Right atrium auricular region (tissue), 2 donors: ENCODE measurements around the gene GIGYF2. TPM values are rescaled to one million over a fixed set of nuclear protein-coding genes. Genes with fewer than 3 reads are reported as not detected.

Source experiments
- DNase-seq: peaks from one replicate; pipeline ENCODE4 v3.0.0-alpha.2; 2019; ENCODE audit warnings: low spot score
- H3K27ac ChIP-seq, 2 donors: fragments of 200-600 bp; sonication (generic); 1 replicate in 1 of 2; 2 replicates in 1 of 2; pipeline ENCODE4 v1.5.1; 2016 to 2019
- H3K27me3 ChIP-seq, 2 donors: fragments of 200-600 bp; sonication (generic); one replicate each; pipeline versions ENCODE4 v1.5.1 to v1.6.0; 2017 to 2019
- H3K36me3 ChIP-seq: fragments of 200-600 bp; sonication (generic); one replicate; pipeline ENCODE4 v1.5.1; 2016
- H3K4me1 ChIP-seq, 2 donors: fragments of 200-600 bp; sonication (generic); one replicate each; pipeline versions ENCODE4 v1.5.1 to v1.6.0; 2017 to 2019
- H3K4me3 ChIP-seq, 2 donors: fragments of 200-600 bp; sonication (generic); 1 replicate in 1 of 2; 2 replicates in 1 of 2; pipeline ENCODE4 v1.5.1; 2017 to 2019; ENCODE audit warnings: mild to moderate bottlenecking in 1 of 2, moderate library complexity in 1 of 2
- H3K9me3 ChIP-seq, 2 donors: fragments of 200-600 bp; sonication (generic); one replicate each; pipeline ENCODE4 v1.5.1; 2019
- CTCF ChIP-seq, 2 donors: fragments of 200-600 bp; sonication (generic); IDR thresholded peaks; one replicate each; pipeline ENCODE4 v1.5.1; 2019; ENCODE audit warnings: antibody characterized with exemption in 2 of 2
- total RNA-seq, 2 donors: library from RNA; depleted of rRNA; stranded (reverse); fragments of >200 nt; gene quantifications; one replicate each; pipeline ENCODE4 v1.1.0, GENCODE V29; 2016

GIGYF2 gene
- total RNA-seq, 2 donors from 2014 or later: 48.4 to 57.1 TPM

GRCh38 chr2:232876161-232876977 lies 179.2 kb downstream of the GIGYF2 start:
- no peak for DNase-seq
- no peak overlapping the region for H3K27ac ChIP-seq
- H3K9me3 ChIP-seq: no peaks in the 10 kb centered on the region
- H3K4me1 ChIP-seq: peaks cover 0 to 15% of the 10 kb centered on the region in 2 donors
- TF ChIP-seq CTCF (IDR thresholded peaks at IDR 0.05): no peak
- peak overlapping the region; percentile 14 to 51 for H3K4me3 ChIP-seq
- no peaks in the 10 kb centered on the region for H3K36me3 ChIP-seq
- H3K27me3 ChIP-seq: peaks cover 0 to 6% of the 10 kb centered on the region in 2 donors

GRCh38 chr2:232876978-232877441 lies 179.9 kb downstream of the GIGYF2 start:
- no peak for TF ChIP-seq CTCF (IDR thresholded peaks at IDR 0.05)

GRCh38 chr2:232877940-232878511 lies 180.9 kb downstream of the GIGYF2 start:
- H3K4me1 ChIP-seq: peaks cover 0 to 15% of the 10 kb centered on the region in 2 donors
- peaks cover 0 to 6% of the 10 kb centered on the region in 2 donors for H3K27me3 ChIP-seq
- H3K36me3 ChIP-seq: no peaks in the 10 kb centered on the region
- no peak overlapping the region for H3K4me3 ChIP-seq
- no peak for TF ChIP-seq CTCF (IDR thresholded peaks at IDR 0.05)
- no peak for DNase-seq
- no peak overlapping the region for H3K27ac ChIP-seq
- no peaks in the 10 kb centered on the region for H3K9me3 ChIP-seq

More at GRCh38 chr2:232876978-232877441, 179.9 kb downstream of the GIGYF2 start:
- peaks cover 0 to 15% of the 10 kb centered on the region in 2 donors for H3K4me1 ChIP-seq
- H3K27me3 ChIP-seq: peaks cover 0 to 6% of the 10 kb centered on the region in 2 donors
- no peak for DNase-seq
- H3K27ac ChIP-seq: no peak overlapping the region
- peak overlapping the region in 1 of 2 donors; percentile 51 for H3K4me3 ChIP-seq
- no peaks in the 10 kb centered on the region for H3K9me3 ChIP-seq
- H3K36me3 ChIP-seq: no peaks in the 10 kb centered on the region

GRCh38 chr2:232878855-232879617 lies 181.9 kb downstream of the GIGYF2 start:
- peaks cover 0 to 6% of the 10 kb centered on the region in 2 donors for H3K27me3 ChIP-seq
- no peaks in the 10 kb centered on the region for H3K36me3 ChIP-seq
- DNase-seq: no peak
- no peak overlapping the region for H3K27ac ChIP-seq
- peaks cover 0 to 15% of the 10 kb centered on the region in 2 donors for H3K4me1 ChIP-seq
- no peaks in the 10 kb centered on the region for H3K9me3 ChIP-seq
- no peak overlapping the region for H3K4me3 ChIP-seq
- no peak for TF ChIP-seq CTCF (IDR thresholded peaks at IDR 0.05)

- Histone ChIP-seq H3K4me1 (peaks cover 0 to 15% of the 10 kb centered on the region in 2 donors), H3K27ac (no peak overlapping the region), H3K36me3 (no peaks in the 10 kb centered on the region), H3K27me3 (peaks cover 0 to 6% of the 10 kb centered on the region in 2 donors), H3K4me3 (no peak overlapping the region), H3K9me3 (no peaks in the 10 kb centered on the region)
- DNase-seq: no peak
- TF ChIP-seq CTCF (IDR thresholded peaks at IDR 0.05): no peak
Measured at GRCh38 chr2:232879618-232880494, 182.7 kb downstream of the GIGYF2 start.
